Measurements from ENCODE around the gene CHST15. TPM values are rescaled to one million over a fixed set of nuclear protein-coding genes. Genes with fewer than 3 reads are reported as not detected.

CHST15 gene
- total and polyA plus RNA-seq, 2 of the 4 experiments (the other 2 are of a cell fraction), result 0.14 to 0.18 TPM

GRCh38 chr10:124037784-124038183, 55.6 kb downstream of the CHST15 start:
- H4K8ac ChIP-seq (ENCODE audit: low read depth in 2 of 2, low read length in 2 of 2), result no peak overlapping the region
- no peaks in the 10 kb centered on the region for H3K9me1 ChIP-seq (ENCODE audit: insufficient read depth, low read length)
- no peak for ATAC-seq (ENCODE audit: low read depth)
- no peaks in the 10 kb centered on the region for H3K79me1 ChIP-seq (ENCODE audit: low read depth in 1 of 2, low read length in 2 of 2)
- no peak overlapping the region for H4K5ac ChIP-seq (ENCODE audit: low read depth, low read length)
- no peak overlapping the region for H2BK120ac ChIP-seq (ENCODE audit: low read depth, low read length)
- in situ Hi-C loops (cut with MboI; ENCODE audit: low sequenced_read_pairs), result no loop called here
- H4K91ac ChIP-seq (ENCODE audit: insufficient read depth, low read depth, low read length), result no peak overlapping the region
- no peak overlapping the region for H2AFZ ChIP-seq (replicated peaks; ENCODE audit: low read length, poor library complexity)
- CTCF ChIA-PET, result no interaction called here
- BruUV-seq (replicated peaks), result no TSS peak
- no peak overlapping the region for H2BK15ac ChIP-seq (ENCODE audit: low read depth, low read length)
- 0% methylated on average over 1 of the region's 8 CpGs; no CpG with 5 or more reads in 1 of the 2 experiments for WGBS, 2 experiments (ENCODE audit: extremely low coverage in 2 of 2, insufficient read length in 1 of 2)
- H2AK5ac ChIP-seq (ENCODE audit: low read depth, low read length), result no peak overlapping the region
- intact Hi-C loops (cut with micrococcal nuclease), result no loop called here
- H3K9me3 ChIP-seq (ENCODE audit: control insufficient read depth, insufficient read depth, low read length), result no peaks in the 10 kb centered on the region
- POLR2A ChIA-PET (ENCODE audit: unreplicated experiment), result no interaction called here
- no peak overlapping the region for H3K4ac ChIP-seq (ENCODE audit: low read depth, low read length)
- no peak overlapping the region for H3K18ac ChIP-seq (ENCODE audit: low read depth, low read length)
- no peak overlapping the region for H2BK20ac ChIP-seq (ENCODE audit: low read depth, low read length)
- H3K27me3 ChIP-seq (ENCODE audit: control insufficient read depth, insufficient read depth, low read length), result no peaks in the 10 kb centered on the region
- DNase-seq, result no peak
- H3K23ac ChIP-seq (ENCODE audit: low read depth, low read length), result no peak overlapping the region
- H3K36me3 ChIP-seq (ENCODE audit: control insufficient read depth, insufficient read depth, low read length), result no peaks in the 10 kb centered on the region
- H3K56ac ChIP-seq (ENCODE audit: extremely low read depth, insufficient read depth, low read length), result no peak overlapping the region
- TF ChIP-seq SMC3 (IDR thresholded peaks at IDR 0.05; ENCODE audit: low read depth, low read length), result no peak
- H2BK5ac ChIP-seq (ENCODE audit: low read depth, low read length, poor library complexity, severe bottlenecking), result no peak overlapping the region
- H4K20me1 ChIP-seq (ENCODE audit: insufficient read depth, low read length), result no peaks in the 10 kb centered on the region
- H2AK9ac ChIP-seq (replicated peaks; ENCODE audit: low read depth, low read length, poor library complexity), result no peak overlapping the region
- no peak overlapping the region for H3K14ac ChIP-seq (replicated peaks; ENCODE audit: low read depth, low read length)
- no peak overlapping the region for H3K4me2 ChIP-seq (ENCODE audit: low read depth, low read length)
- no peak overlapping the region for H3K27ac ChIP-seq (ENCODE audit: insufficient read depth, low read length)
- H3K4me3 ChIP-seq (ENCODE audit: insufficient read depth, low read depth, low read length), result no peak overlapping the region
- H3K9ac ChIP-seq (ENCODE audit: low read depth, low read length), result no peak overlapping the region
- dilution Hi-C loops (cut with HindIII; ENCODE audit: low sequenced_read_pairs, unreplicated experiment), result no loop called here
- no peaks in the 10 kb centered on the region for H3K4me1 ChIP-seq (ENCODE audit: control insufficient read depth, insufficient read depth, low read length)

Measured in IMR-90 (cell line).